ENCODE measurements around the gene LONP1.

- TF ChIP-seq CTCF (IDR thresholded peaks at IDR 0.05; ENCODE audit: low read length) (no peak), EZH2 (optimal IDR thresholded peaks at IDR 0.05; ENCODE audit: low read depth, low read length) (no peak), EZH2phosphoT487 (IDR thresholded peaks at IDR 0.05; ENCODE audit: low read length) (no peak)
Measured at GRCh38 chr19:5663904-5664303, 56.0 kb downstream of the LONP1 start.
